OCI-LY1 (cell line): Measurements from ENCODE around the gene OGA.

ENCODE experiments used
- H2AFZ ChIP-seq: fragments of 200-600 bp; sonication (generic), shearing (Covaris generic); 2 replicates; pipeline ENCODE4 v1.6.0; 2014; ENCODE audit warnings: antibody characterized with exemption, mild to moderate bottlenecking, low read length
- H3F3A ChIP-seq: fragments of 200-600 bp; sonication (generic), shearing (Covaris generic); 2 replicates; pipeline ENCODE4 v1.6.0; 2014; ENCODE audit warnings: mild to moderate bottlenecking, antibody characterized with exemption, low read length, moderate library complexity; ENCODE audit not compliant: insufficient read depth
- H3K27ac ChIP-seq: fragments of 200-600 bp; sonication (generic); 2 replicates; pipeline ENCODE4 v1.5.1; 2014; ENCODE audit warnings: low read length, mixed run types, mild to moderate bottlenecking, low read depth; ENCODE audit not compliant: poor library complexity, severe bottlenecking
- H3K27me3 ChIP-seq: fragments of 200-600 bp; sonication (generic); 2 replicates; pipeline ENCODE4 v1.6.0; 2014; ENCODE audit warnings: antibody characterized with exemption, mild to moderate bottlenecking, low read length, moderate library complexity; ENCODE audit not compliant: insufficient read depth
- H3K36me3 ChIP-seq: fragments of 200-600 bp; sonication (generic); 2 replicates; pipeline ENCODE4 v1.6.1; 2014; ENCODE audit warnings: mild to moderate bottlenecking, antibody characterized with exemption, low read length, moderate library complexity, mixed read lengths; ENCODE audit not compliant: insufficient read depth
- H3K4me1 ChIP-seq: fragments of 200-600 bp; sonication (generic); 2 replicates; pipeline ENCODE4 v1.5.1; 2014; ENCODE audit warnings: mild to moderate bottlenecking, low read length, moderate library complexity; ENCODE audit not compliant: insufficient read depth, severe bottlenecking
- H3K4me2 ChIP-seq: fragments of 200-600 bp; sonication (generic), shearing (Covaris generic); 2 replicates; pipeline ENCODE4 v1.6.1; 2014; ENCODE audit warnings: low read length
- H3K4me3 ChIP-seq: fragments of 200-600 bp; sonication (generic); 2 replicates; pipeline ENCODE4 v1.5.1; 2014; ENCODE audit warnings: low read length, low read depth, mild to moderate bottlenecking, mixed read lengths; ENCODE audit not compliant: poor library complexity, severe bottlenecking
- H3K79me2 ChIP-seq: fragments of 200-600 bp; shearing (Covaris generic); 2 replicates; pipeline ENCODE4 v1.6.1; 2016; ENCODE audit warnings: mixed run types, low read length, mixed read lengths; ENCODE audit not compliant: insufficient read depth
- H3K9ac ChIP-seq: fragments of 200-600 bp; sonication (generic), shearing (Covaris generic); 2 replicates; pipeline ENCODE4 v1.6.1; 2014; ENCODE audit warnings: mild to moderate bottlenecking, low read length, mixed read lengths
- H3K9me2 ChIP-seq: fragments of 200-600 bp; sonication (generic), shearing (Covaris generic); 2 replicates; pipeline ENCODE4 v1.6.1; 2014; ENCODE audit warnings: low read depth, mild to moderate bottlenecking, low read length, mixed read lengths
- H3K9me3 ChIP-seq: fragments of 200-600 bp; shearing (Covaris generic); 2 replicates; pipeline ENCODE4 v1.6.1; 2014; ENCODE audit warnings: low read length, mixed read lengths
- H4K20me1 ChIP-seq: fragments of 200-600 bp; sonication (generic), shearing (Covaris generic); 2 replicates; pipeline ENCODE4 v1.6.0; 2016; ENCODE audit warnings: mild to moderate bottlenecking, low read length; ENCODE audit not compliant: insufficient read depth
- CTCF ChIP-seq: fragments of 200-600 bp; sonication (generic), shearing (Covaris generic); IDR thresholded peaks from 2 replicates; pipeline ENCODE4 v1.5.1; 2017; ENCODE audit warnings: mild to moderate bottlenecking, antibody characterized with exemption, low read length, moderate library complexity, mixed read lengths
- EZH2 ChIP-seq: fragments of 200-600 bp; sonication (generic), shearing (Covaris generic); IDR thresholded peaks from 2 replicates; pipeline ENCODE4 v1.8.0; 2017; ENCODE audit warnings: borderline replicate concordance, mixed run types, mild to moderate bottlenecking, antibody characterized with exemption, low read length, moderate library complexity, mixed read lengths

The OGA gene

DNA sequence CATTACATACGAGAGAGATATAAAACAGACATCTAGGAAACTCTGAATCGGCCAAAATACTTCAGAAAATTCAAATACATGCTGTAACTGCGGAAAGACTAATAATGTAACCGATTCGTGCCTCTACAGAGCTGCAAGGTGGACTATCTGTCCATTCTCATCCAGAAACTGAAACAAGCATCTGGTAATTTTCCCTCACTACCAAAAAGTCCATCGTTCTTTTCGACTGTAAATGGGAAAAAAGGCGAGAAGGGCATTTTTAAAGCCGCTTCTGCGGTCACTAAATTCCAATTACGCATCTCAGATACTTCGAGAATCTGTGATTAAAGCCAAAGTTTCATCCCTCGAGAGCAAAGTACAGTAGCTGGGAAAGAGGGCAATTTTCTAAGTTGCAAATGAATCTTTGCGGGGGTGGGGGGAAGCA is 1.3 kb downstream of the OGA start:
- peak overlapping the region; percentile 74 for H3K27ac ChIP-seq
- peak overlapping the region; percentile 94 for H3K9ac ChIP-seq
- no peaks in the 10 kb centered on the region for H3K9me2 ChIP-seq
- no peaks in the 10 kb centered on the region for H3K9me3 ChIP-seq
- H3K27me3 ChIP-seq, result no peaks in the 10 kb centered on the region
- H3F3A ChIP-seq, result no peaks in the 10 kb centered on the region
- TF ChIP-seq CTCF (no peak), EZH2 (no peak)
- H3K4me2 ChIP-seq, result peak overlapping the region; percentile 98
- peaks cover 39% of the 10 kb centered on the region for H3K79me2 ChIP-seq
- no peaks in the 10 kb centered on the region for H4K20me1 ChIP-seq
- no peak overlapping the region for H2AFZ ChIP-seq
- peaks cover 5% of the 10 kb centered on the region; the same call in 1 of the 2 replicates for H3K36me3 ChIP-seq
- peaks cover 30% of the 10 kb centered on the region for H3K4me1 ChIP-seq
- H3K4me3 ChIP-seq, result peak overlapping the region; percentile 97

DNA sequence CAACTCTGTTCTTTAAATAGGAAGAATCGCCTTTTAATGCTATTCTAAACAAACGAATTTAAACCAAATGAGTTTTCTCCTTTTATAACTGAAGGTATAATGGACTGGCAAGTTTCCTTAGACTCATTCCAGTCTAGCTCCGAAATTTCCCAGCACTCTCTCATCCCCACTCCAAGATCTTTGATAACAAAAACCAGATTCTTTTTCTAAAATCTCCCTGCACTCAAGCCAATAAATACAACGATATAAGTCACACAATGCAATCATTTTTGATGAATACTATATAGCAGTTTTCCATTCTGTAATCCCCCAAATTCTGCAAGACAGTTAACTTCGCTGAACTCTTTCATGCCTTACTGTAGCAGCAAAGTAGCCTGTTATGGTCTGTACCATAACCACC is 1.9 kb downstream of the OGA start:
- Histone ChIP-seq H3K9me3 (no peaks in the 10 kb centered on the region), H3K36me3 (peaks cover 7% of the 10 kb centered on the region; the same call in 1 of the 2 replicates), H3K27ac (peak overlapping the region; percentile 56), H3K4me3 (peak overlapping the region; percentile 97), H3K79me2 (peaks cover 39% of the 10 kb centered on the region), H3K27me3 (no peaks in the 10 kb centered on the region), H3F3A (no peaks in the 10 kb centered on the region), H3K4me1 (peaks cover 30% of the 10 kb centered on the region), H3K4me2 (peak overlapping the region; percentile 98), H2AFZ (no peak overlapping the region), H3K9ac (peak overlapping the region; percentile 94), H3K9me2 (no peaks in the 10 kb centered on the region), H4K20me1 (no peaks in the 10 kb centered on the region)
- TF ChIP-seq CTCF (no peak), EZH2 (no peak)

GRCh38 chr10:101814466-101815071 is 3.7 kb downstream of the OGA start:
- H3K4me2 ChIP-seq, result peak overlapping the region; percentile 98
- H3K9ac ChIP-seq, result peak overlapping the region; percentile 30; the same call in 1 of the 2 replicates
- peaks cover 39% of the 10 kb centered on the region for H3K79me2 ChIP-seq
- no peaks in the 10 kb centered on the region for H3F3A ChIP-seq
- H3K4me1 ChIP-seq, result peaks cover 27% of the 10 kb centered on the region
- H3K9me3 ChIP-seq, result no peaks in the 10 kb centered on the region
- peaks cover 19% of the 10 kb centered on the region for H3K36me3 ChIP-seq
- TF ChIP-seq CTCF, result no peak
- no peak for TF ChIP-seq EZH2
- no peaks in the 10 kb centered on the region for H4K20me1 ChIP-seq
- H3K9me2 ChIP-seq, result no peaks in the 10 kb centered on the region
- no peaks in the 10 kb centered on the region for H3K27me3 ChIP-seq
- peak overlapping the region; percentile 56 for H3K27ac ChIP-seq
- H3K4me3 ChIP-seq, result peak overlapping the region; percentile 97
- H2AFZ ChIP-seq, result no peak overlapping the region
